MM.1S (cell line): ENCODE data around the gene NSL1.

ENCODE experiments used
- DNase-seq: peaks from one replicate; pipeline ENCODE4 v3.0.0-alpha.2; 2015
- H2AFZ ChIP-seq: fragments of 300-600 bp; sonication (generic); 2 replicates; pipeline ENCODE4 v1.6.0; 2016; ENCODE audit warnings: antibody characterized with exemption, low read length
- H3F3A ChIP-seq: fragments of 300-600 bp; sonication (generic); 2 replicates; pipeline ENCODE4 v1.6.1; 2016; ENCODE audit warnings: mild to moderate bottlenecking, antibody characterized with exemption, low read length, moderate library complexity, mixed read lengths; ENCODE audit not compliant: insufficient read depth
- H3K27ac ChIP-seq: fragments of 300-600 bp; sonication (generic); 2 replicates; pipeline ENCODE4 v1.5.1; 2016; ENCODE audit warnings: mild to moderate bottlenecking, low read length
- H3K27me3 ChIP-seq: fragments of 300-600 bp; sonication (generic); replicated peaks from 2 replicates; pipeline ENCODE4 v1.6.0; 2016; ENCODE audit warnings: low read length; ENCODE audit not compliant: insufficient read depth
- H3K36me3 ChIP-seq: fragments of 300-600 bp; sonication (generic); replicated peaks from 2 replicates; pipeline ENCODE4 v1.6.1; 2016; ENCODE audit warnings: mild to moderate bottlenecking, low read length, mixed read lengths; ENCODE audit not compliant: insufficient read depth
- H3K4me1 ChIP-seq: fragments of 300-600 bp; sonication (generic); 2 replicates; pipeline ENCODE4 v1.6.1; 2016; ENCODE audit warnings: low read length, mixed read lengths
- H3K4me2 ChIP-seq: fragments of 300-600 bp; sonication (generic); 2 replicates; pipeline ENCODE4 v1.6.0; 2016; ENCODE audit warnings: low read depth, low read length
- H3K4me3 ChIP-seq: fragments of 300-600 bp; sonication (generic); 2 replicates; pipeline ENCODE4 v1.5.1; 2016; ENCODE audit warnings: low read length, mixed read lengths
- H3K79me2 ChIP-seq: fragments of 300-600 bp; sonication (generic); 2 replicates; pipeline ENCODE4 v1.6.1; 2016; ENCODE audit warnings: mixed run types, low read length, mixed read lengths
- H3K9ac ChIP-seq: fragments of 300-600 bp; sonication (generic); 2 replicates; pipeline ENCODE4 v1.6.1; 2016; ENCODE audit warnings: low read length, mixed read lengths
- H3K9me2 ChIP-seq: fragments of 300-600 bp; sonication (generic); replicated peaks from 2 replicates; pipeline ENCODE4 v1.6.1; 2016; ENCODE audit warnings: mild to moderate bottlenecking, low read length, mixed read lengths; ENCODE audit not compliant: insufficient read depth
- H3K9me3 ChIP-seq: fragments of 300-600 bp; sonication (generic); replicated peaks from 2 replicates; pipeline ENCODE4 v1.6.1; 2016; ENCODE audit warnings: mild to moderate bottlenecking, low read length, mixed read lengths; ENCODE audit not compliant: insufficient read depth
- H4K20me1 ChIP-seq: fragments of 300-600 bp; sonication (generic); 2 replicates; pipeline ENCODE4 v1.6.1; 2016; ENCODE audit warnings: mild to moderate bottlenecking, low read length, moderate library complexity, mixed read lengths; ENCODE audit not compliant: insufficient read depth
- CTCF ChIP-seq: fragments of 300-600 bp; sonication (generic); IDR thresholded peaks from 2 replicates; pipeline ENCODE4 v1.5.1; 2016; ENCODE audit warnings: antibody characterized with exemption, low read length, mixed read lengths
- EZH2 ChIP-seq: fragments of 300-600 bp; sonication (generic); optimal IDR thresholded peaks from 2 replicates; pipeline ENCODE3; 2017; ENCODE audit warnings: low read depth, mild to moderate bottlenecking, antibody characterized with exemption, low read length, mixed read lengths
- EZH2phosphoT487 ChIP-seq: fragments of 300-600 bp; sonication (generic); IDR thresholded peaks from 2 replicates; pipeline ENCODE4 v1.6.1; 2018; ENCODE audit warnings: antibody characterized with exemption, low read length

The NSL1 gene

GRCh38 chr1:212701910-212702309 lies 89.7 kb downstream of the NSL1 start:
- H3K4me3 ChIP-seq, result no peak overlapping the region
- DNase-seq, result no peak
- H3K79me2 ChIP-seq, result no peaks in the 10 kb centered on the region
- H2AFZ ChIP-seq, result no peak overlapping the region
- no peaks in the 10 kb centered on the region for H3K9me3 ChIP-seq
- no peak overlapping the region for H3K9ac ChIP-seq
- no peak for TF ChIP-seq EZH2
- TF ChIP-seq EZH2phosphoT487, result no peak
- 0 out of 2 replicates have a peak, but pooled peaks have one; percentile 3 for TF ChIP-seq CTCF
- no peaks in the 10 kb centered on the region for H4K20me1 ChIP-seq
- no peaks in the 10 kb centered on the region for H3K36me3 ChIP-seq
- H3K4me2 ChIP-seq, result no peak overlapping the region
- peaks cover 11% of the 10 kb centered on the region; the same call in 1 of the 2 replicates for H3K4me1 ChIP-seq
- H3K9me2 ChIP-seq, result no peaks in the 10 kb centered on the region
- no peaks in the 10 kb centered on the region for H3F3A ChIP-seq
- H3K27ac ChIP-seq, result no peak overlapping the region
- H3K27me3 ChIP-seq, result peaks cover 15% of the 10 kb centered on the region

- H3K79me2 ChIP-seq, result no peaks in the 10 kb centered on the region
- no peaks in the 10 kb centered on the region for H3F3A ChIP-seq
- H2AFZ ChIP-seq, result no peak overlapping the region
- H3K27ac ChIP-seq, result no peak overlapping the region
- H3K4me1 ChIP-seq, result peaks cover 11% of the 10 kb centered on the region; the same call in 1 of the 2 replicates
- DNase-seq, result no peak
- no peaks in the 10 kb centered on the region for H3K36me3 ChIP-seq
- H4K20me1 ChIP-seq, result no peaks in the 10 kb centered on the region
- H3K9me2 ChIP-seq, result no peaks in the 10 kb centered on the region
- H3K4me3 ChIP-seq, result no peak overlapping the region
- H3K9ac ChIP-seq, result no peak overlapping the region
- H3K4me2 ChIP-seq, result no peak overlapping the region
- H3K9me3 ChIP-seq, result no peaks in the 10 kb centered on the region
- no peak for TF ChIP-seq EZH2
- TF ChIP-seq CTCF, result no peak
- TF ChIP-seq EZH2phosphoT487, result no peak
- H3K27me3 ChIP-seq, result peaks cover 15% of the 10 kb centered on the region
These were observed 90.4 kb downstream of the NSL1 start for GRCh38 chr1:212700892-212701819.

- no peak overlapping the region for H3K9ac ChIP-seq
- H3K4me1 ChIP-seq, result peaks cover 11% of the 10 kb centered on the region; the same call in 1 of the 2 replicates
These were observed 91.2 kb downstream of the NSL1 start for GRCh38 chr1:212700223-212700891.

More at GRCh38 chr1:212700223-212700891, 91.2 kb downstream of the NSL1 start:
- Histone ChIP-seq H3F3A (no peaks in the 10 kb centered on the region), H2AFZ (peak overlapping the region; percentile 67), H3K4me2 (peak overlapping the region; percentile 73; the same call in 1 of the 2 replicates), H3K27ac (no peak overlapping the region), H3K36me3 (no peaks in the 10 kb centered on the region), H3K9me3 (no peaks in the 10 kb centered on the region), H4K20me1 (no peaks in the 10 kb centered on the region), H3K27me3 (peaks cover 15% of the 10 kb centered on the region), H3K4me3 (peak overlapping the region; percentile 71), H3K79me2 (no peaks in the 10 kb centered on the region), H3K9me2 (no peaks in the 10 kb centered on the region)
- no peak for TF ChIP-seq EZH2
- TF ChIP-seq CTCF, result no peak
- no peak for TF ChIP-seq EZH2phosphoT487
- no peak for DNase-seq
